CD4-positive, alpha-beta T cell treated with Interleukin-15 for 4 hours (primary cell): ENCODE results near the gene PTPRK.
A peak's percentile ranks its signal among the peaks of the same experiment; 100 is the strongest.

Experiments
- DNase-seq: peaks from one replicate; pipeline ENCODE4 v3.0.0-alpha.2; 2020; ENCODE audit warnings: low spot score

Gene PTPRK

GRCh38 chr6:128005009-128005408 lies 515.4 kb downstream of the PTPRK start:
- DNase-seq: no peak

GRCh38 chr6:128000363-128000762 lies 520.0 kb downstream of the PTPRK start:
- no peak for DNase-seq

- no peak for DNase-seq
Observed at GRCh38 chr6:127998985-127999384, 521.4 kb downstream of the PTPRK start.

- no peak for DNase-seq
Observed at GRCh38 chr6:127997496-127998164, 522.8 kb downstream of the PTPRK start.

- no peak for DNase-seq
Observed at GRCh38 chr6:127996925-127997324, 523.5 kb downstream of the PTPRK start.

GRCh38 chr6:127992144-127992543 lies 528.3 kb downstream of the PTPRK start:
- DNase-seq: no peak

- DNase-seq: no peak
Observed at GRCh38 chr6:127990074-127990473, 530.3 kb downstream of the PTPRK start.

- DNase-seq: no peak
Observed at GRCh38 chr6:127980996-127981395, 539.4 kb downstream of the PTPRK start.

GRCh38 chr6:127978185-127978584 lies 542.2 kb downstream of the PTPRK start:
- DNase-seq: peak; percentile 49

- DNase-seq: no peak
Observed at GRCh38 chr6:127976796-127977195, 543.6 kb downstream of the PTPRK start.

GRCh38 chr6:127976111-127976510 lies 544.3 kb downstream of the PTPRK start:
- no peak for DNase-seq

- DNase-seq: peak; percentile 41
Observed at GRCh38 chr6:127972815-127973214, 547.6 kb downstream of the PTPRK start.

GRCh38 chr6:127971945-127972391 lies 548.4 kb downstream of the PTPRK start:
- DNase-seq: peak; percentile 80

GRCh38 chr6:127971386-127971785 lies 549.0 kb downstream of the PTPRK start:
- no peak for DNase-seq

- DNase-seq: no peak
Observed at GRCh38 chr6:127969701-127970100, 550.7 kb downstream of the PTPRK start.

- no peak for DNase-seq
Observed at GRCh38 chr6:127968394-127968793, 552.0 kb downstream of the PTPRK start.

GRCh38 chr6:127967708-127968107 lies 552.7 kb downstream of the PTPRK start:
- DNase-seq: peak; percentile 44

GRCh38 chr6:127966616-127967015 lies 553.8 kb downstream of the PTPRK start:
- DNase-seq: no peak

GRCh38 chr6:127963495-127963894 lies 556.9 kb downstream of the PTPRK start:
- no peak for DNase-seq

- no peak for DNase-seq
Observed at GRCh38 chr6:127959869-127960268, 560.5 kb downstream of the PTPRK start.

- DNase-seq: no peak
Observed at GRCh38 chr6:127956956-127957355, 563.4 kb downstream of the PTPRK start.

GRCh38 chr6:127956260-127956888 lies 564.0 kb downstream of the PTPRK start:
- no peak for DNase-seq

- DNase-seq: no peak
Observed at GRCh38 chr6:127954082-127954481, 566.3 kb downstream of the PTPRK start.

- no peak for DNase-seq
Observed at GRCh38 chr6:127952831-127953230, 567.6 kb downstream of the PTPRK start.
